ENCODE data around the gene GAD2.

GAD2 gene

GRCh38 chr10:26327811-26328210 lies 111.2 kb downstream of the GAD2 start:
- ChIA-PET POLR2A (no interaction called here), CTCF (no interaction called here)
- no peak overlapping the region for H3K4me3 ChIP-seq (ENCODE audit: low read depth, low read length)
- no peak for TF ChIP-seq CTCF (IDR thresholded peaks at IDR 0.05; ENCODE audit: insufficient read depth, low read length, missing control alignments)
- DNase-seq (ENCODE audit: low read depth, low spot score): no peak

- ChIA-PET POLR2A (no interaction called here), CTCF (no interaction called here)
- DNase-seq (ENCODE audit: low read depth, low spot score): no peak
- no peak for TF ChIP-seq CTCF (IDR thresholded peaks at IDR 0.05; ENCODE audit: insufficient read depth, low read length, missing control alignments)
- no peak overlapping the region for H3K4me3 ChIP-seq (ENCODE audit: low read depth, low read length)
Observed at GRCh38 chr10:26331371-26331770, 114.8 kb downstream of the GAD2 start.

- no peak for DNase-seq (ENCODE audit: low read depth, low spot score)
- no peak overlapping the region for H3K4me3 ChIP-seq (ENCODE audit: low read depth, low read length)
- ChIA-PET POLR2A (no interaction called here), CTCF (interaction anchor here (1.3 to 1.7 kb wide), 2 partner anchors 225 to 547 kb away, joined by 3 to 5 read pairs; no protein-coding TSS in a partner anchor)
- TF ChIP-seq CTCF (IDR thresholded peaks at IDR 0.05; ENCODE audit: insufficient read depth, low read length, missing control alignments): no peak
Observed at GRCh38 chr10:26334232-26334931, 117.8 kb downstream of the GAD2 start.

- no peak overlapping the region for H3K4me3 ChIP-seq (ENCODE audit: low read depth, low read length)
- POLR2A ChIA-PET: no interaction called here
- no peak for DNase-seq (ENCODE audit: low read depth, low spot score)
- TF ChIP-seq CTCF (IDR thresholded peaks at IDR 0.05; ENCODE audit: insufficient read depth, low read length, missing control alignments): no peak
- CTCF ChIA-PET: interaction anchor here (1.2 to 1.7 kb wide), 3 partner anchors 221 to 547 kb away, joined by 3 to 5 read pairs (median 5); no protein-coding TSS in a partner anchor
Observed at GRCh38 chr10:26334932-26335573, 118.5 kb downstream of the GAD2 start.

GRCh38 chr10:26335574-26336093 lies 119.1 kb downstream of the GAD2 start:
- no peak overlapping the region for H3K4me3 ChIP-seq (ENCODE audit: low read depth, low read length)
- POLR2A ChIA-PET: no interaction called here
- DNase-seq (ENCODE audit: low read depth, low spot score): no peak
- no peak for TF ChIP-seq CTCF (IDR thresholded peaks at IDR 0.05; ENCODE audit: insufficient read depth, low read length, missing control alignments)
- CTCF ChIA-PET: interaction anchor here (1.2 to 1.7 kb wide), 3 partner anchors 221 to 546 kb away, joined by 3 to 5 read pairs (median 5); no protein-coding TSS in a partner anchor

GRCh38 chr10:26336979-26337378 lies 120.4 kb downstream of the GAD2 start:
- ChIA-PET CTCF (no interaction called here), POLR2A (no interaction called here)
- no peak for TF ChIP-seq CTCF (IDR thresholded peaks at IDR 0.05; ENCODE audit: insufficient read depth, low read length, missing control alignments)
- no peak overlapping the region for H3K4me3 ChIP-seq (ENCODE audit: low read depth, low read length)
- DNase-seq (ENCODE audit: low read depth, low spot score): no peak
